ENCODE data around the gene YWHAE.
"Not testable (repeated sequence)": the region's sequence is repeated elsewhere in the genome, so short reads cannot be mapped to it uniquely, and the experiment has no call there.

The YWHAE gene

GRCh38 chr17:1412185-1413110 is 12.4 kb upstream of the YWHAE start:
- no peak for DNase-seq (ENCODE audit: low read depth)
- no peak for TF ChIP-seq CTCF (conservative IDR thresholded peaks at IDR 0.05; ENCODE audit: low read length)
- H3K4me3 ChIP-seq (ENCODE audit: low read length), result no peak overlapping the region

GRCh38 chr17:1402262-1402586 is 2.2 kb upstream of the YWHAE start:
- DNase-seq (ENCODE audit: low read depth), result no peak

DNA sequence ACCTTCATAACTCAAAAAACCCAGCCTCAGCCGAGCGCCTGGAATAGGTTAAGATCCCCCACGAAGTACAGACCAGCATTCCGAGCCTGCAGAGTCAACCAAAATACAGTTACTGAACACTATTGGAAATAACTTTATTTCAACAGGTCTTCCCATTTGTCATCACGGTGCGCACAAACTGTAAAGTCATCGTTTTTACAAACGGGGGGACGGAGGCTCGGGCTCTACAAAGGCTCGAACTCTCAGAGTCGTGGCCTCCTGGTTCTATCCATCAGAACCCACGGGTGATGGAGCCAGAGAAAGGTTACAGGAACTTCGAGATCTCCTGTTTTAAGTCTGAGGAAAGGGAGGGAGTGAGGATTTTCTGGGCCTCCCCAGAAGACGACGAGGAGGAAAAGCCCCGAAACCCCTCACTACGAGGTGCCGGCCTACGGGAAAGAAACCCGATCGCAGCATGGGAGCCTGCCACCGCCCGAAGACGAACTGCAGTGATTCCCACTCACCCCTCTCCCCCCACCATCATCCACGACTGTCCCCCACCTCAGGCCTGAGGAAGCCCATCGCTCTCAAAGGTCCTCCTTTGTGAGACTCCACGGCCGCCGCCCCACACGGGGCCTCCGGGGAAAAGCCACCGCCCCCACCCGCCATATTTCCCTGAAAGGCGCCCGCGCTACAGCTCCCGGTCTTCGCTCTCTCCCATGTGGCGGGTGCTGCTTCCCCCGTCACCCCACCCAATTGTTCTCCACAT is 917 bp downstream of the YWHAE start:
- TF ChIP-seq CTCF (conservative IDR thresholded peaks at IDR 0.05; ENCODE audit: low read length), result no peak
- peak; percentile 51 for DNase-seq (ENCODE audit: low read depth)
- peak overlapping the region; percentile 96 for H3K4me3 ChIP-seq (ENCODE audit: low read length)

More at GRCh38 chr17:1402262-1402586, 2.2 kb upstream of the YWHAE start:
- TF ChIP-seq CTCF (conservative IDR thresholded peaks at IDR 0.05; ENCODE audit: low read length), result no peak
- no peak overlapping the region for H3K4me3 ChIP-seq (ENCODE audit: low read length)

DNA sequence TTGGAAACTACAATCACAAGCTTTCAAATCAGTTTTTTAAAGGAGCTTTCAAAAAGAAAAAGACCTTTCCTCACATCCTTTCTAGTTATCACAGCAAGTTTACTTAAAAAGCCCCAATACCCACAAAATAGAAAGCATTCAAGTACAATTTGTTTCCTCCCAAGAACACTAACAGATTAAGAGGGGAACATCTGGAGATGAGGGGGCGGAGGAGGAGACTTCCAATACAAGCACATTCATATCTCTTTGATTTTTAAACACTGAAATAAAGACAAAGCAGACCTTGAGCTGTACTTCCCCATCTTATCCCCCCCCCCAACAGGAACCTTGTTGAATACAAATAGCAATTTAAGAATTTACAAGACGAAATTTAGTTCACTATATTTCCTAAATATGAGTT is 2.0 kb downstream of the YWHAE start:
- H3K4me3 ChIP-seq (ENCODE audit: low read length), result peak overlapping the region; percentile 96
- no peak for DNase-seq (ENCODE audit: low read depth)
- TF ChIP-seq CTCF (conservative IDR thresholded peaks at IDR 0.05; ENCODE audit: low read length), result no peak

DNA sequence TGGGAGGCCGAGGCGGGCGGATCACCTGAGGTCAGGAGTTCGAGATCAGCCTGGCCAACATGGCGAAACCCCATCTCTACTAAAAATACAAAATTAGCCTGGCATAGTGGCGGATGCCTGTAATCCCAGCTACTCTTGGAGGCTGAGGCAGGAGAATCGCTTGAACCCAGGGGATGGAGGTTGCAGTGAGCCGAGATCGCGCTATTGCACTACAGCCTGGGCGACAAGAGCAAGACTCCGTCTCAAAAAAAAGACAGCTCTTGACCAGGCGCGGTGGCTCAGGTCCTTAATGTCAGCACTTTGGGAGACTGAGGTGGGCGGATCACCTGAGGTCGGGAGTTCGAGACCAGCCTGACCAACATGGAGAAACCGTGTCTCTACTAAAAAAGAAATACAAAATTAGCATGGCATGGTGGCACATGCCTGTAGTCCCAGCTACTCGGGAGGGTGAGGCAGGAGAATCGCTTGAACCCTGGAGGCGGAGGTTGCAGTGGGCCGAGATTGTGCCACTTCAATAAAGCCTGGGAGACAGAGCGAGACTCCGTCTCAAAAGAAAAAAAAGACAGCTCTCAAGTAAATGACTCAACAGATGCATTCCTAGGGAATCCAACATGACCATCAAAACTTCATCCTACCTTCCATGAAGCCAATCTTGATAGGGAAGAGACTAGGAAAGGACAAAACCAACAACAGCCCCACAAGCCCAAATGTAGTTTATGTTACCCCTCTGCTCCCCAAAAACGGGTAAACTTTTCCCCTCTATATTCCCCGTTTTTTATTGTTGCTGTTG is 4.0 kb downstream of the YWHAE start:
- H3K4me3 ChIP-seq (ENCODE audit: low read length); DNase-seq (ENCODE audit: low read depth): not testable (repeated sequence)

DNA sequence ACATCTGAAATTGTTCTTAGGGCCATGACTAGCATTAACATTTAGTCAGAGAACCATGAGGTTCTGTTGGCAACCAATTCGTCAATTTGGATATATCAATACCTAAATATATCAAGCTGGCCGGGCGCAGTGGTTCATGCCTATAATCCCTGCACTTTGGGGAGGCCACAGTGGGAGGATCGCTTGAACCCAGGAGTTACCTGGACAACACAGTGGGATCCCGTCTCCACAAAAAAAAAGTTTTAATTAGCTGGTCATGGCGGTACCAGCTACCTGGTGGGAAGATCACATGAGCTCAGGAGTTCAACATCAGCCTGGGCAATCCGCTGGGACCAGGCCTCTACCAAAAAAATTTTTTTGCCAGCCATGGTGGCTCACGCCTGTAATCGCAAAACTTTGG is 8.4 kb downstream of the YWHAE start:
- no peak overlapping the region for H3K4me3 ChIP-seq (ENCODE audit: low read length)
- no peak for DNase-seq (ENCODE audit: low read depth)
- no peak for TF ChIP-seq CTCF (conservative IDR thresholded peaks at IDR 0.05; ENCODE audit: low read length)

Data from AG10803 (cell line).